Stimulated activated CD8-positive, alpha-beta memory T cell treated with anti-CD3 and anti-CD28 coated beads, Interleukin-12 subunit alpha, Interleukin-12 subunit beta, amount 100 ng/mL, for 1 hour (primary cell): ENCODE measurements around the gene SMIM3.
"Not testable (repeated sequence)": the region's sequence is repeated elsewhere in the genome, so short reads cannot be mapped to it uniquely, and the experiment has no call there.

Source experiments
- DNase-seq: peaks from one replicate; pipeline ENCODE4 v3.0.0-alpha.2; 2020; ENCODE audit warnings: low read depth

SMIM3 gene

DNA sequence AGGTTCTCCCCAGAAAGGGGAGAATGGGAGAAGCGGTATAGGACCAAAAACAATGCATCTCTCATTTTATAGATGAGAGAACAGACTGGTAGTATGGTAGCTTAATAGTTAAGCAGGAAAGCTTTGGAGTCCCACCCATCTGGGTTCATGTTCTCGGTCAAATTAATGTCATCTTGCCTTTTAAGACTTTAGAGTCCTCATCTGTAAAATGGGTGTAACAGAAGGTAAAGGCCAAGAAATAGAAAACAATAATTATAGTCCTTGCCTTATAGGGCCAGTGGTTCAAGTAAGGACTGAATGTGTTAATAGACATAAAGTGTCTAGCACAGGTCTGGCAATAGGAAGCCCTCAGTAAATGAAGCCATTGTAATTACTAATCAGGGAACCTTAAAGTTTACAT is 16.4 kb downstream of the SMIM3 start:
- no peak for DNase-seq

DNA sequence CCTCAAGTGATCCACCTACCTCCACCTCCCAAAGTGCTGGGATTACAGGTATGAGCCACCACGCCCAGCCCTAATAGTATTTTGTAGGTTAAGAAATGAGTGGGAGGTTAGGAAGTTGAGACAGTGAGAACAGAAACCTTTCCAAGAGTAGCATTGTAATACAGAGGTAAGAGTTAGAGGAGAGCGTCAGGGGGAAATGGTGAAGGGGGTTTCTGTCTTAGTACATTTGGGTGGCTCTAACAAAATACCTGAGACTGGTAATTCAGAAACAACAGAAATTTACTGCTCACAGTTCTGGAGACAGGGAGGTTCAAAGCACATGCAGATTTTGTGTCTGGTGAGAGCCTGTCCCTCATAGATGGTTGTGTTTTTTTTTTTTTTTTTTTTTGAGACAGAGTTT is 18.8 kb downstream of the SMIM3 start:
- no peak for DNase-seq

DNA sequence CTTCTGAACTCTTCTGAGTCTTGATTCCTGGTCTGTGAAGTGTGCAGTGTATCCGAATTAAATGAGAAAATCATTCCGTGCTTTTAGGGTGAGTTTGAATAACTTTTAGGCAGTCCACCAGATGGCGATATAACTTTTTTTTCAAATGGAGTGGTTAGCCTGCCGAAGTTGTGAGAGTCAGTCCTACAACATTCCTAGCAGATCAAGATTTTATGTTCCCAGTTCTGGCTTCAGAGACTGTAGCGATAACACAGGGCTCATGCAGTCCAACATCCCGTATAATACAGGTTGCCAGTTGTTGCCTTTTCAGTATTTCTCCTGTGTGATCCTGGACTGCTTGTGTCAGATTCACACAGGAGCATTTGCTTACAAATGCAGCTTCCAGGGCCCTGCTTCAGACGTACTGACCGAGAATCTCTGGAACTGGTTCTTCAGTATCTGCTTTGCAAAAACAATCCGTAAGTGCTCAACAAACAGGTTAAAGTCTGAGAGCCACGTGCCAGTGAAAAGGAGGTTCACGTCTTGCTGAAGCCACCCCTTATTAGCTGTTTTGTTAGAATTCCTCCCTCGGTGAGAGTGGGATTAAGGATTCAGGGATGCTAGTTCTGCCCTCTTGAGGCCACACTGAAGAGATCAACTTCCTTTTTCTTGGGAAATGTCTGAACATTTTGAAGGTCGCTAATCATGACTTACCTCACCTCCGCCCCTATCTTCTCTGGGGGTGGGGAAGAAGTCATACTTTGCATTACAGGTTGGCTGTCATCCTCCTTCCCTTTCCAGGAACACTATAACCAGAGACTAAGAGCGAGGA is 22.8 kb downstream of the SMIM3 start:
- no peak for DNase-seq

DNA sequence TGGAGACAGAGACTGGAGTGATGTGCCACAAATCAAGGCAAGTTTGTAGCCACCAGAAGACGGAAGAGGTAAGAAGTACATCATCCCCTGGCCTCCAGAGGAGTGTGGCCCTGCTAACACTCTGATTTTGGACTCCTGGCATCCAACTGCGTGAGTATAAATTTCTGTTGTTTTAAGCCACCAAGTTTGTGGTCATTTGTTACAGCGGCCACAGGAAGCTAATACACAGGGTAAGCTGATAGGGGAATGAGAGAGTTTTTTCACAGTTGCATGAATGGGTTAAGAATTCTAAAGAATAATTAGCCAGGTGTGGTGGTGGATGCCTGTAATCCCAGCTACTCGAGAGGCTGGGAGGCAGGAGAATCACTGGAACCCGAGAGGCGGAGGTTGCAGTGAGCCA is 25.8 kb downstream of the SMIM3 start:
- no peak for DNase-seq

DNA sequence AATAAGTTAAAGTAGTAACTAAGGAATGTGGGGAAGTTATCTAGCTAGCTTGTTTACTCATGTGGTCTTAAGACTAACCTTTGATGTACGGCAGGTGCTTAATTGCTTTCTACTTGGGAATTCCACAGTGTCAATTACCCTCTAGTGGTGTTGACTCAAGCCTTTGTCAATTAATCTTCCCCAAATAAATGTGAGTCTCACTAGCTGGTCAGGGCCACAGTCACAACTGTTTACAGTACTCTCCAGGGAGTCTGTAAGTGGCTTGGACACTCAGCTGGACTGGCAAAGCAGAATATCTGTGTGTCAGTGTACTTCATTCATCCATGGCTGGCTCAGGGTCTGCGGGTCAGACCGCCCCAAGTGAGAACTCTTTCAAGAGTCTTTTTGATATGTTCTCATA is 30.8 kb downstream of the SMIM3 start:
- no peak for DNase-seq

DNA sequence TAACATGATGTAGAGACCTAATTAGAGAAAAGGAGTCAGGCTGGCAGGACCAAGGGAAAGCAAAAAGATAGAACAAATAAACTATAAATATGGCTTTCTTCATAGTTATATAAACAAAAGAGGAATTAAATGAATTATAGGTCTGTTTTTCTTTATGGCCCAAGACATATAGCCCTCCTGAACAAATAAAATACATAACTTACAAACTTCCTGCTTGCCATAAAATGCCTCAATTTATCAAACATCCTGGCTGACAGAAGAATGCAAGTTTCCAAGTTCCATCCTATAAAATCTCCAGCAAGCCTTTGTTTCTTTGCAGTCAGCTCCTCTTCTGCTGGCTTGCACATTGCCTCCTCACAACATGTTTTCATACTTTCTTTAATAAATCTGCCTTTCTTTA is 36.5 kb downstream of the SMIM3 start:
- DNase-seq = no peak

DNA sequence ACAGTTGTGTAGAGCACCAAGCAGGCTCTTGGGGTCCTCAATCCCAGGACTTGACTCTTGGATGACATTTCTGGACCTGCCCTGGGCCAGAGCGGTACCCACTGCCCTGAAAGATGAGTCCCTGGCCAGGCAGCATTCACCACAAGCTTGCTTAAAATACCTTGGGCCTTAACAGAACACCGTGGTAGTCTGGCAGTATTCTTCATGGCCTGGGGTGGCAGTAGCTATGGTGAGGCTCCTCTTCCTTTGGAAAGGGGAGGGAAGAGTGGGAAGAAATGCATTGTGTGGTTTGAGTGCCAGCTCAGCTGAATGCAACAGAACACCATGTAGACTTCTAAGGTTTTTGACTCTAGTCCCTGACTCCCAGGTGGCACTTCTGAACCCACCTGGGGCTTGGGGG is 38.4 kb downstream of the SMIM3 start:
- DNase-seq = no peak

DNA sequence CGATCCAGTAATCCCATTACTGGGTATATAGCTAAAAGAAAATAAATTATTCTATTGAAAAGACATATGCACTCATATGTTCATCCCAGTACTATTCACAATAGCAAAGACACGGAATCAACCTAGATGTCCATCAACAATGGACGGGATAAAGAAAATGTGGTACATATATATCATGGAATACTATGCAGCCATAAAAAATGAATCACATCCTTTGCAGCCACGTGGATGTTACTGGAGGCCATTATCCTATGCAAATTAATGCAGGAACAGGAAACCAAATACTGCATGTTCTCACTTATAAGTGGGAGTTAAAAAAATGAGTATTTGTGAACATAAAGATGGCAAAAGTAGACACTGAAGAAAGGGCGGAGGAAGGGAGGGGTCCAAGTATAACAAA is 51.2 kb downstream of the SMIM3 start:
- DNase-seq = no peak

DNA sequence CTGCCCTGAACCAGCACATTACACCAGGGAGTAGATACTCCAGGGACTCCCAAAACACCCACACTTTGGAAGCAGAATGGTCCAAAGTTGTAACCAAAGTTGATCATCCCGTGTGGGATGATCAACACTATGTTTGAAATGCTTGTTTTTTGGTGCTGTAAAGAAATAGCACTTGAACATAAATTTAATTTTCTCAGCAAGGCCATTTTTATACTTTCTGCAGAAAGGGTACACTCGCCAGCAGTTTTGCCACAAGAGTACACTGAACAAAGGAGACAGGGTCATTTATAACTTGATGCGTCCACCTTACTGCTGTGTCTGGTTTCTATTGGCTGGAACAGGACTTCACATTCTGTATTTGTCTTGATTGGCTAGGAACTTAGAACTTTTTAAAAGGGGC is 53.3 kb downstream of the SMIM3 start:
- not testable (repeated sequence) for DNase-seq

DNA sequence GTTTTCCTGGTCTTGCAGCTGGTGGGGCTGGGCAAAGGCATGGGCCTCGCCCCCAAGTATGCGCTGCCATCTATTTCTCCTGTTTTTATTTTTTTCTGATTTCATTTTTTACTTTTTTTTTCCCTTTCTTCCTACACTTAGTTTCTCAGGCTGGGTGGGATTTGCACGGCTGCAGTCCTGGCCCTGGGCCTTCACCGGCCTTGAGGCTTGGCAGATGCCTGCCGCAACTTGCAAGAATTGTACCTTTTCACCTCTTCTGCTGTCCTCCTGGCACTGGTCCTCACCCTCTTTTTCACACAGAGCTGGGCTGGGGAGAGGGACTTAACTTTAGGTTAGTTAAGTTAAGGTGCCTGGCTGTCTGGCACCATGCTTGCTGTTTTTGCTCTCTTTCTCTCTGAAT is 57.5 kb downstream of the SMIM3 start:
- no peak for DNase-seq

DNA sequence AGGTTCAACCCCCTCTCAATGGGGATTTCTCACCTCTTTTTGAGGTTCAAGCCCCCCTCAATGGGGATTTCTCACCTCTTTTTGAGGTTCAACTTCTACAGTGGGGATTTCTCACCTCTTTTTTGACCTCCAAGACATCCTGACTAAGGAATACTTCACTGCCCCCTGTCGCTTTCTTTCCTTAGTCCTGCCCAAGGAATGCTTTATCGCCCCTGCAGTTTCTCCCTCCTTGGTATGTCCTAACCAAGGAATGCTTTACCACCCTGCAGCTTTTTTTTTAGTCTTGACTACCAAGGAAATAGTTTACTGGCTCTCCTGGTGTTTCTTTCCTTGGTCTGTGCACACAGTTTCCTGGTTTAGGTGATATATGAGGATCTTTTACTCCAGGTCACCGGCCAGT is 58.1 kb downstream of the SMIM3 start:
- DNase-seq = no peak

DNA sequence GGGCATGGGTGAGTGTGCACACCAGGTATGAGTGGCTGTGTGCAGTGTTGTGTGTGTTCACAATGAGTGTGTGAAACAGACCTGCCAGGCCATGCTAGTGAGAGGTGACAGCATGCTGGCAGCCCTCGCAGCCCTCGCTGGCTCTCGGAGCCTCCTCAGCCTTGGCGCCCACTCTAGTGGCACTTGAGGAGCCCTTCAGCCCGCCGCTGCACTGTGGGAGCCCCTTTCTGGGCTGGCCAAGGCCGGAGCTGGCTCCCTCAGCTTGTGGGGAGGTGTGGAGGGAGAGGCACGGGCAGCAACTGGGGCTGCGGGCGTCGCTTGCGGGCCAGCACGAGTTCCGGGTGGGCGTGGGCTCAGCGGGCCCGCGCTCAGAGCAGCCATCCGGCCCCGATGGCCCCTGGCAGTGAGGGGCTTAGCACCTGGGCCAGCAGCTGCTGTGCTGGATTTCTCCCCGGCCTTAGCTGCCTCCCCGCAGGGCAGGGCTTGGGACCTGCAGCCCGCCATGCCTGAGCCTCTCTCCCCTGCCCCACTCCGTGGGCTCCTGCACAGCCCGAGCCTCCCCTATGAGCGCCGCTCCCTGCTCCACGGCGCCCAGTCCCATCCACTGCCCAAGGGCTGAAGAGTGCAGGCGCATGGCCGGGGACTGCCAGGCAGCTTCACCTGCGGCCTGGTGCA is 66.8 kb downstream of the SMIM3 start:
- not testable (repeated sequence) for DNase-seq

DNA sequence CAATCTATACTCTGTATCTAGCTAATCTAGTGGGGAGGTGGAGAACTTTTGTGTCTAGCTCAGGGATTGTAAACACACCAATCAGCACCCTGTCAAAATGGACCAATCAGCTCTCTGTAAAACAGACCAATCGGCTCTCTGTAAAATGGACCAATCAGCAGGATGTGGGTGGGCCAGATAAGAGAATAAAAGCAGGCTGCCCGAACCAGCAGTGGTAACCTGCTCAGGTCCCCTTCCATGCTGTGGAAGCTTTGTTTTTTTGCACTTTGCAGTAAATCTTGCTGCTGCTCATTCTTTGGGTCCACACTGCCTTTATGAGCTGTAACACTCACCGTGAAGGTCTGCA is 67.7 kb downstream of the SMIM3 start, which contains the start of gene IRGM:
TSS of gene IRGM (plus strand) at position 214 of the 346 bp plus-strand sequence. CDS start 1,603 bp downstream, outside the sequence.
- not testable (repeated sequence) for DNase-seq
